PC-9 (cell line): ENCODE results near the gene DLG2.

Experiments used
- CTCF ChIP-seq: fragments of 200-600 bp; sonication (generic); conservative IDR thresholded peaks from 2 replicates; pipeline ENCODE4 v1.6.1; 2017; ENCODE audit warnings: mixed run types, antibody characterized with exemption, mild to moderate bottlenecking, moderate library complexity
- EZH2 ChIP-seq: fragments of 200-600 bp; sonication (generic); IDR thresholded peaks from 2 replicates; pipeline ENCODE4 v1.8.0; 2017; ENCODE audit warnings: antibody characterized with exemption, low read depth

GRCh38 chr11:84313830-84314359 lies 1313.2 kb downstream of the DLG2 start:
- TF ChIP-seq CTCF = no peak
- no peak for TF ChIP-seq EZH2
